Activated CD4-positive, alpha-beta T cell treated with anti-CD3 and anti-CD28 coated beads, Interleukin-2, Interleukin-4, amounts not matched to agents 100 ng/mL and 50 ng/mL, durations not matched to agents 16 hours and 8 hours (primary cell): ENCODE results near the gene TENT5C.
A peak's percentile ranks its signal among the peaks of the same experiment; 100 is the strongest.

ENCODE experiments used
- DNase-seq: peaks from one replicate; pipeline ENCODE4 v3.0.0-alpha.2; 2020; ENCODE audit warnings: low spot score

The TENT5C gene

DNA sequence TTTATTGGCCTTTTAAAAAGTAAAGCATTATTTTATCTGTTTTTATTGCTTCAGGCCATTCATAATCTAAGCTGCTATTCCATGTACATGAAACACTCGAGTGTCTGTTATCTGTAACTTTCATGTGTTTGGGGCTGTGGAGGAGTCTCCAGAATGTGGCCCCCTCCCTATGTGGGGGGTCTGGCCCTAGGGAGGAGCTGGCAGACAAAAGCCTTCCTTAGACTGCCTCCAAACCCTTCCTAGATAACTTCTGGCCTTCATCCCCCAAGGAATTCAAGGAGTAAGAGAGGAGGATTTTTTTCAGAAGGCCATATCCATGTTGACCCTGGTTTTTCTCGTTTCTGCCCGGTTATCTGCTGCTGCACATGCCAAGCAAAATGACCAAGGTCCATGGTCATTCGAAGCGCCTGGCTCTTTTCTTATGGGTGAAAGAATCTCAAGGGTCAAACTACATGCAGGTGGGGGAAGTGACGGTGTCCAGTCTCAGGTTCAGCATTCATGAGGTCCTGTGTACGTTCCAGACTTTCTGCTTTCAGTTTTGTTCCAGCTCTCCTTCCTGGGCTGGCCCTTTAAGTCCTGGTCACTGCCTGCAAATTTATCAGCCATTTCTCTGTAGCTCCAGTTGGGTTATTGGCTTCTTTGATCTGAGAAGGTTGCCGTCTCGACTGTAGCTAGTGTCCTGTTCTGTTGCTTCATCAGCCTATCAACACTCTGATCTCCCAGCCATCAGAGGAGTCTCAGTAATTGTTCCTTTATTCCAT, 8.3 kb downstream of the TENT5C start:
- no peak for DNase-seq

DNA sequence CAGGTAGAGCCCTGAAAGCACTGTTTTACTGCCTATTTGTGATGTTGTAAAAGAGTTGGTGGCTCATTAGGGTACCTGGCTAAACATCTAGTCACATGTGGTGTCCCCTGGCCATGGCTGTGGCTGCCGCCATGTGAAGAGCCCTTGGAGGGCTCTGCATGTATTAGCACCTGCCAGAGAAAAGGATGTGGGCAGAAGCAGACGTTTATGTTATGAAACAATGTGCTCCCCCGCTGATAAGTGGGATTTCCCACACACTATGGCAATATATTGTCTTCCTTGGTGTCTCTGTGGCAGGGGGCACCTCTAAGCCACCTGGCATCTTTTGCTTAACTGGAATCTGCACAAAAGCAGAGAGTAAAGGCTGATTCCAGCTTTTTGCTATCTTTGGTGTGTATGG, 9.6 kb downstream of the TENT5C start:
- peak; percentile 48 for DNase-seq

- DNase-seq, result no peak
Measured at GRCh38 chr1:117616356-117616755, 10.5 kb downstream of the TENT5C start.

DNA sequence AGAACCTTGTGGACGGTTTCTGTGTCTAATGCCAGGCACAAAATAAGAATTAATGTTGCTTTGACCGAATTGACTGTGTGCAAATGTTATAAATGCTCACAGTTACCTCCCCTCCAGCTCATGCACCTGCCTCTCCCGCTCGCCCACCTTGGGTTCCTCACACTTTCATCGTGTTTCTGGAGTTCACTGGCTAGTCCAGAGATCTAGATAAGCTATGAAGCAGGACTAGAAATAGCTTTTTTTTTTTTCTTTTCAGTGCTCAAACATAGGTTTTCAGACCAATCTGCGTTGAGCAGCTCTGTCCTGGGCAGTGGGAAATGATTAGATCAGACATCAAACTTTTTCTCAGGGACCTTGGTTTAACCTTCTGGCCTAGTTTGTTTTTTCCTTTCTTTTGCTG, 11.1 kb downstream of the TENT5C start:
- DNase-seq, result no peak

GRCh38 chr1:117618450-117619122, 12.7 kb downstream of the TENT5C start:
- DNase-seq, result peak; percentile 63

DNA sequence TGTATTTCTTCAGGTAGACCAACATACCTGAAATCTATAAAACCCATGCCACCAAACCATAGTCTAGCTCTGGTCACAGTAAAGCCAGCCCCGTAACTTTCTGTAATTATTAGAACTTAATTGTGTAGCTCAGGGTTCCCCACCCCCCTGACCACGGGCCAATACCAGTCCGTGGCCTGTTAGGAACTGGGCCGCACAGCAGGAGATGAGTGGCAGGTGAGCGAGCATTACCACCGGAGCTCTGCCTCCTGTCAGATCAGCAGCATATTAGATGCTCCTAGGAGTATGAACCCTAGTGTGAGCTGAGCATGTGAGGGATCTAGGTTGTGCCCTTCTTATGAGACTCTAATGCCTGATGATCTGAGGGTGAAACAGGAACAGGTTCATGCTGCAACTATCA, 14.6 kb downstream of the TENT5C start:
- no peak for DNase-seq

GRCh38 chr1:117621316-117621715, 15.5 kb downstream of the TENT5C start:
- no peak for DNase-seq

GRCh38 chr1:117622726-117623125, 16.9 kb downstream of the TENT5C start:
- DNase-seq, result no peak

GRCh38 chr1:117623141-117623540, 17.3 kb downstream of the TENT5C start:
- no peak for DNase-seq

- no peak for DNase-seq
Measured at GRCh38 chr1:117623698-117624097, 17.9 kb downstream of the TENT5C start.

GRCh38 chr1:117627546-117628130, 21.8 kb downstream of the TENT5C start:
- no peak for DNase-seq

DNA sequence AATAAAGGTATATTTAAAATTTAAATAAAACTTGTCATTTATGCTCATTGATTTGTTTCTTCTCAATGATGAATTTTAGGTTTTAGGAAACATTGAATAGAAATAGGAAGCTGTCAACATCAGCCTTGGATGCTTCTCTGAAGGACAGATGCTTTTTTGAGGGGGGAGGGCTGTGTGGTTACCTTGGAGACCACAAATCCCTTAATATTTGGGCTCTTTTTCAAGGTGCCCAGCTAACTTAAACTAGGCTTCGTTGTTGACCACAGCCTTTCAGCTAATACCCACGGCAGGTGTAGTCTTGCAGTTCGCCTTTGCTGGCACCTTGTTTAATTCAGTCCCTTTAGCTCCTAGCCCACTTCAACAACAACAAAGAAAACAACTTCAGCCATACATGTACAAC, 22.5 kb downstream of the TENT5C start:
- no peak for DNase-seq

GRCh38 chr1:117629625-117630422, 24.0 kb downstream of the TENT5C start:
- no peak for DNase-seq

GRCh38 chr1:117630423-117630998, 24.7 kb downstream of the TENT5C start:
- no peak for DNase-seq

DNA sequence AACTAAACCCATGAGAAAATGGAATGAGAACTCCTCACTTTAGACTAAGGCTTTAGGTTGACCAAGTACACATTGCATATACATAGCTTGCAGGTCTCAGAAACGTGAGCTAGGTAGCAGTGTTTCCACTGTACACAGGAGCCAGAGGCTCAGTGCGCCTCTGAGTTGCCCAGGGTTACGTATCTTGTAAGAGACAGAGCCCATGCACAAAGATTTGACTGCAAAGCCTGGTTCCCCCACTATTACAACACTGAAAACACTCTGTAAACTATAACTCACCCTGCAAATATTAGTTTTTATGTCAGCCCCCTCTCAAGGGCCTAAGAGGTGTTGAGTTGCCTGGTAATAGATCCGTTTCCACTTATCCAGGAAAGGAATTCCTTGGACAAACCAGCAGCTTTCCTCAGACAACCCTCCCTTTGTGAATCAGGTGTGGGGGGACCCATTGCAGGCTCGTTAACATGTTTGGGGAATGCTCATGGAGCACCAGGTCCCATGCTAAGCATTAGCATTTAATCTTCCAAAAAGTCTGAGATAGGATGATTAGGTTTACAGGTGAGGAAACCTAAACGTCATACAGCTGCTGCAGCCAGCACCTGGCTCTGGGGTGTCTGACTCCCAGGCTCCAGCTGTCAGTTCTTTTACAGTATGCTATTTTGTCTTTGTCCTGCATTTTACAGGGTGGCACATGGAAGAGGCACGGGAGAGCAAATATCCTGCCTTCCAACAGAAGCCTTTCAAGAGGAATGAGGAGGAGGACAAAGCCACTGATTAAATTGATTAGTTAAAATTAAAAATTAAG, 25.7 kb downstream of the TENT5C start:
- no peak for DNase-seq

DNA sequence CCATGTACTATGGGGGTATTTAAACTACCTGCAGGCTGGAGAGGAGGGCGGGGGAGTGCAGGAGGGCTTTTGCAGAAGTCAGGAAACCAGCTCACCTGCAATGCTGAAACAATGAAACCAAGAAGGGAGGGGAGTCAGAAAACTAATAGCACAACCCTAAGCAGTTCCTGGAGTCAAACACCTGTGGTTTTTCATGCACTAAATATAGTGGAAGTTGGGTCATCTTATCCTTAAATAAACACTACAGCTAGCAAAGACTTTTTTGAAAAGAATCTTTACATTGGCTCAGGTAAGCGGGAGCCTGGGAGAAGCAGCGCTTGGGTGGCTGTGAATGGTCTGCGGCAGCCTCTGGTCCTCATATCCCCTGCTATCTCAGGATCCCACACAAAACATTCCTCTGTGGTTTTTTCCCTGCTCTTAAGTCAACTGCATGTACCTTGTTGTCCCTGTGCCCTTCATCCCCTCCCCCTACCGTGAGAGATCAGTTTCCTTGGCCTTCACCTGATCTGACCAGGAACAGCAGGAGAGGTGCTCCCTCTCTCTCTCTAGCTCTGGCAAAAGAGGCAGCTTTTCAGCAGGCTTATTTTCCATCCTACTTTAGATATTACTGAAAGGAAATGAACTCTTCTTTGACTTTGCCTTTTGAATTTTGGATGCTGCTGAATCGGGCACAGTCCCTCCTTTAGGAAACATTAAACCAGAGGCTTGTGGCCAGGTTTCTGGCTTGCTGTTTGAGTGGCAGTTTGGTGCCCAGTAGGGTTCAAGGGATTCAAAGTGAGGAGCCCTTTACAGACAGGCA, 26.6 kb downstream of the TENT5C start:
- DNase-seq, result no peak

DNA sequence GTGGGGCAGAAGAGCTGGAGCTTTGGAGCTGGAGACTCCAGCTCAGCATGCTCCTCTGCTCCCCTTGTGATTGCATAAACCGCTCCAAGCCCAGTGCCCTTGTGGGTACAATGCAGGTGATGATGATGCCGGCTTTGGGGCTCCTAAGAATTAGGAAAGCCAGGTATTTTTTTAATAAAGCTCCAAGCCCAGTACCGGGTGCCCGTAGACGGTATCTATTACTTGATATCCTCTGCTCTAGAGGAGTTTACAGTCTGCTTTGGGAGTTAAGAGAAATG, 27.2 kb downstream of the TENT5C start:
- DNase-seq, result no peak

DNA sequence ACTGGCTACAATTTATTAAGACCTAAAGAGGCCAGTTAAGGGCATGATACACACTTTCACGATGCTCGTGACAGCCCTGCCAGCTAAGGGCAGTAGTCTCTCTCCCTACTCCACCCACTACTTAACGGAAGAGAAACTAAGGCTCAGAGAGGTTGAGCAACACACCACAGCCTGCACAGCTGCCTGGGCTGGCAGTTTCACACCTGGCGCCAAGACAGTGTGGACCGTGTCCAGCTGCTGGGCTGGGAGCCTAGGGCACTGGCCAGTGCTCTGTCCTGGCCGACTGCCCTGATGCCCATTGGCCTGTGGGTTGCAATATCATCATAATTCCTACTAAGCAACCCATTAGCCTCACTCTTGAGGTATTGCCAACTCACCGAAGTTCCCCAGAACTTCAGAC, 27.6 kb downstream of the TENT5C start:
- DNase-seq, result no peak

DNA sequence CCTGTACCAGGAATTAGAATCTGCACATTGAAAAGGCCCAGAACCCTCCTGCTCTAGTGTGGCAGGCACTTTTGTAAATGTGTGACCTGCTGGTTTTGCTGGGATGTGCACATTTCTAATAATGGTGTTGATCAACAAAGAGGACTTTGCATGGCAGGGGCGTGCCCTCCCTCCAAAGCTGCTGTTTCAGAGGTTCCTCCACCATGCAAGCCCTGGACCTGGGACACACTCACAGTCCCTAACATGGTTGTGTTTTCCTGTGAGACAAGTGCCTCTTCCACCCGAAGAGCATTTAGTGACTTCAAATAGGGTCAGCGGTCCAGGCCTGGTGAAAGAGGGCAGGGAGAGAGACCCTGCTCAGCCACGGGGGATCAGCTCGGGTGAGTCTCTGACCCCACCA, 28.1 kb downstream of the TENT5C start:
- DNase-seq, result no peak

GRCh38 chr1:117634631-117635030, 28.8 kb downstream of the TENT5C start:
- no peak for DNase-seq

- no peak for DNase-seq
Measured at GRCh38 chr1:117635805-117636204, 30.0 kb downstream of the TENT5C start.
